K562 (cell line): ENCODE results near the gene ZNF32. TPM values are rescaled to one million over a fixed set of nuclear protein-coding genes. Genes with fewer than 3 reads are reported as not detected.

ENCODE experiments used
- ARID1B ChIP-seq: fragments of 450-650 bp; IDR thresholded peaks from 2 replicates; pipeline ENCODE4 v1.6.1; 2016; ENCODE audit warnings: antibody characterized with exemption, mild to moderate bottlenecking, inconsistent platforms
- ARID4B ChIP-seq: sonication (generic); formaldehyde crosslinking; IDR thresholded peaks from 2 replicates; pipeline ENCODE4 v1.8.0; 2022; ENCODE audit warnings: mild to moderate bottlenecking, missing genetic modification reagents
- CC2D1A ChIP-seq: fragments of 450-650 bp; IDR thresholded peaks from 2 replicates; pipeline ENCODE4 v1.6.1; 2017; ENCODE audit warnings: mild to moderate bottlenecking
- EHMT2 ChIP-seq: fragments of 450-650 bp; IDR thresholded peaks from 2 replicates; pipeline ENCODE4 v1.6.1; 2018; ENCODE audit warnings: antibody characterized with exemption
- ELK3 ChIP-seq: fragments of 450-650 bp; formaldehyde crosslinking; IDR thresholded peaks from 2 replicates; pipeline ENCODE4 v1.4.0; 2020; ENCODE audit warnings: mild to moderate bottlenecking
- EP300 ChIP-seq: IDR thresholded peaks from 2 replicates; pipeline ENCODE4 v1.6.1; 2012; ENCODE audit warnings: low read length, improper control_type of control experiment
- KAT8 ChIP-seq: fragments of 450-650 bp; IDR thresholded peaks from 2 replicates; pipeline ENCODE4 v1.6.1; 2016; ENCODE audit warnings: low read depth, mild to moderate bottlenecking
- PCBP1 ChIP-seq: fragments of 200-400 bp; formaldehyde crosslinking; IDR thresholded peaks from 2 replicates; pipeline ENCODE4 v1.6.1; 2018; ENCODE audit warnings: mild to moderate bottlenecking, low read depth, low read length; ENCODE audit not compliant: poor library complexity, severe bottlenecking
- PHF21A ChIP-seq: fragments of 450-650 bp; IDR thresholded peaks from 2 replicates; pipeline ENCODE4 v1.6.1; 2017; ENCODE audit warnings: low read depth, borderline replicate concordance
- POLR2AphosphoS5 ChIP-seq: IDR thresholded peaks from 2 replicates; pipeline ENCODE4 v1.6.1; 2011; ENCODE audit warnings: mild to moderate bottlenecking, low read depth, low read length, moderate library complexity; ENCODE audit not compliant: control insufficient read depth, insufficient read depth
- PTBP1 ChIP-seq: fragments of 200-400 bp; formaldehyde crosslinking; IDR thresholded peaks from 2 replicates; pipeline ENCODE4 v1.6.1; 2017; ENCODE audit warnings: low read depth, low read length
- SMARCC2 ChIP-seq: fragments of 450-650 bp; IDR thresholded peaks from 2 replicates; pipeline ENCODE4 v1.6.1; 2017; ENCODE audit warnings: antibody characterized with exemption, moderate library complexity, mild to moderate bottlenecking, low read depth
- SRSF3 ChIP-seq: fragments of 200-400 bp; formaldehyde crosslinking; IDR thresholded peaks from 2 replicates; pipeline ENCODE4 v1.6.1; 2016; ENCODE audit warnings: mild to moderate bottlenecking, low read length, moderate library complexity; ENCODE audit not compliant: insufficient read depth
- TARDBP ChIP-seq: fragments of 450-650 bp; IDR thresholded peaks from 2 replicates; pipeline ENCODE4 v1.6.1; 2016
- TCF3 ChIP-seq: sonication (generic); formaldehyde crosslinking; IDR thresholded peaks from 2 replicates; pipeline ENCODE4 v1.4.0; 2020; ENCODE audit warnings: mild to moderate bottlenecking, missing genetic modification reagents
- YY1 ChIP-seq, 3 experiments: IDR thresholded peaks; 2 replicates each; pipeline ENCODE4 v1.6.1; 2011; ENCODE audit warnings: low read length in 2 of 3, mild to moderate bottlenecking in 2 of 3, moderate library complexity in 2 of 3, borderline replicate concordance in 1 of 3, control low read depth in 1 of 3, low read depth in 1 of 3; ENCODE audit not compliant: insufficient read depth in 3 of 3, insufficient replicate concordance in 2 of 3, control insufficient read depth in 1 of 3, insufficient read length in 1 of 3; ENCODE audit errors: extremely low read depth in 1 of 3
- ZFX ChIP-seq: sonication (generic); formaldehyde crosslinking; IDR thresholded peaks from 2 replicates; pipeline ENCODE4 v1.8.0; 2022; ENCODE audit warnings: mild to moderate bottlenecking, missing genetic modification reagents, moderate library complexity
- ZNF146 ChIP-seq: IDR thresholded peaks from one replicate; pipeline ENCODE4 v1.6.1; 2018; ENCODE audit warnings: missing compliant biosample characterization; ENCODE audit not compliant: unreplicated experiment
- ZNF282 ChIP-seq: sonication (generic); formaldehyde crosslinking; IDR thresholded peaks from 2 replicates; pipeline ENCODE4 v1.8.1; 2023; ENCODE audit warnings: missing genetic modification reagents
- ZNF431 ChIP-seq: sonication (generic); formaldehyde crosslinking; IDR thresholded peaks from 2 replicates; pipeline ENCODE4 v1.8.0; 2022; ENCODE audit warnings: mild to moderate bottlenecking, missing genetic modification reagents
- ZNF511 ChIP-seq: sonication (generic); formaldehyde crosslinking; IDR thresholded peaks from 2 replicates; pipeline ENCODE4 v1.8.0; 2022; ENCODE audit warnings: mild to moderate bottlenecking, missing genetic modification reagents
- ZNF79 ChIP-seq: fragments of 250-450 bp; sonication (Bioruptor Pico); IDR thresholded peaks from 2 replicates; pipeline ENCODE4 v1.4.0; 2020; ENCODE audit warnings: low read depth, mild to moderate bottlenecking, moderate library complexity
- polyA plus RNA-seq, 8 experiments: library from polyadenylated mRNA; depleted of rRNA in 4 of 8; stranded (reverse) in 5 of 8; unstranded in 3 of 8; fragments of >200 nt; fragmentation: Nextera tagmentation in 2 of 8; fragmentation: Illumina TruSeq in 1 of 8; extraction: Ambion mirVana in 2 of 8; extraction: Trizol in 1 of 8; gene quantifications; 2 replicates each; pipeline versions ENCODE4 v1.2.1 to v1.2.3, GENCODE V29; 2011 to 2014; ENCODE audit warnings: inconsistent platforms in 1 of 8, missing spikeins in 1 of 8
- total RNA-seq, 7 experiments: library from RNA; depleted of rRNA in 6 of 7; stranded (reverse); fragments of >200 nt in 6 of 7; fragmentation: Illumina TruSeq in 2 of 7; extraction: Trizol in 2 of 7; gene quantifications; 2 replicates each; pipeline versions ENCODE4 v1.2.1 to v1.2.3, GENCODE V29; 2011 to 2021; ENCODE audit warnings: low replicate concordance in 1 of 7
- TF ChIP-seq, protein P1 (sequence below): sonication (generic); formaldehyde crosslinking; IDR thresholded peaks from 2 replicates; pipeline ENCODE4 v1.8.0; 2022; ENCODE audit warnings: mild to moderate bottlenecking, missing genetic modification reagents

The ZNF32 gene
- total and polyA plus RNA-seq, 9 of the 15 experiments (the other 6 are each of a cell fraction or from before 2014, with no cell fraction given): 17.3 to 57.0 (median 26.3) TPM

- TF ChIP-seq PTBP1 (no peak), ZNF282 (CRISPR knock-in tag) (no peak), KAT8 (no peak), ZNF511 (CRISPR knock-in tag) (no peak), POLR2AphosphoS5 (no peak), ZNF146 (CRISPR knock-in tag) (no peak), EHMT2 (peak; percentile 90), SMARCC2 (0 out of 2 replicates have a peak, but pooled peaks have one; percentile 20), YY1 (IDR thresholded peaks at IDR 0.05; ENCODE audit: borderline replicate concordance in 1 of 3, control insufficient read depth in 1 of 3, extremely low read depth in 1 of 3, insufficient read depth in 3 of 3, insufficient read length in 1 of 3, insufficient replicate concordance in 2 of 3, low read depth in 1 of 3, low read length in 2 of 3) (peak in 1 of 3 experiments; percentile 48), ARID4B (CRISPR knock-in tag) (no peak), ZNF79 (CRISPR knock-in tag) (no peak), CC2D1A (peak; percentile 56), ZNF431 (CRISPR knock-in tag) (no peak), TCF3 (CRISPR knock-in tag) (peak; percentile 86), SRSF3 (no peak), ARID1B (peak; percentile 92), PCBP1 (no peak), ELK3 (CRISPR knock-in tag) (no peak), PHF21A (no peak), ZFX (CRISPR knock-in tag) (no peak), EP300 (peak; percentile 56; the same call in 1 of the 2 replicates), TARDBP (no peak)
- TF ChIP-seq, protein P1, sequence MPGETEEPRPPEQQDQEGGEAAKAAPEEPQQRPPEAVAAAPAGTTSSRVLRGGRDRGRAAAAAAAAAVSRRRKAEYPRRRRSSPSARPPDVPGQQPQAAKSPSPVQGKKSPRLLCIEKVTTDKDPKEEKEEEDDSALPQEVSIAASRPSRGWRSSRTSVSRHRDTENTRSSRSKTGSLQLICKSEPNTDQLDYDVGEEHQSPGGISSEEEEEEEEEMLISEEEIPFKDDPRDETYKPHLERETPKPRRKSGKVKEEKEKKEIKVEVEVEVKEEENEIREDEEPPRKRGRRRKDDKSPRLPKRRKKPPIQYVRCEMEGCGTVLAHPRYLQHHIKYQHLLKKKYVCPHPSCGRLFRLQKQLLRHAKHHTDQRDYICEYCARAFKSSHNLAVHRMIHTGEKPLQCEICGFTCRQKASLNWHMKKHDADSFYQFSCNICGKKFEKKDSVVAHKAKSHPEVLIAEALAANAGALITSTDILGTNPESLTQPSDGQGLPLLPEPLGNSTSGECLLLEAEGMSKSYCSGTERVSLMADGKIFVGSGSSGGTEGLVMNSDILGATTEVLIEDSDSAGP (CRISPR knock-in tag): no peak
These were observed 49.3 kb downstream of the ZNF32 start (continued) for GRCh38 chr10:43599333-43599732.
